Stimulated activated CD4-positive, alpha-beta T cell treated with anti-CD3 and anti-CD28 coated beads, Interleukin-1b, Interleukin-23, amount 100 ng/mL, for 1 hour (primary cell): ENCODE measurements around the gene TSTD1.
"Not testable (repeated sequence)": the region's sequence is repeated elsewhere in the genome, so short reads cannot be mapped to it uniquely, and the experiment has no call there.

Experiments
- DNase-seq, 2 donors: peaks; one replicate each; pipeline ENCODE4 v3.0.0-alpha.2; 2020; ENCODE audit warnings: low read depth in 2 of 2

TSTD1 gene

GRCh38 chr1:161069241-161069640, 30.5 kb upstream of the TSTD1 start:
- no peak for DNase-seq

GRCh38 chr1:161068306-161069234, 29.8 kb upstream of the TSTD1 start:
- DNase-seq: peak; percentile 54 to 55

GRCh38 chr1:161066694-161067093, 27.9 kb upstream of the TSTD1 start:
- no peak for DNase-seq

GRCh38 chr1:161065681-161066080, 26.9 kb upstream of the TSTD1 start:
- DNase-seq: not testable (repeated sequence)

- not testable (repeated sequence) for DNase-seq
Observed at GRCh38 chr1:161063936-161064335, 25.2 kb upstream of the TSTD1 start.

GRCh38 chr1:161061419-161061818, 22.7 kb upstream of the TSTD1 start:
- no peak for DNase-seq

- no peak for DNase-seq
Observed at GRCh38 chr1:161059293-161059692, 20.5 kb upstream of the TSTD1 start.

GRCh38 chr1:161054805-161055204, 16.0 kb upstream of the TSTD1 start:
- DNase-seq: no peak

- no peak for DNase-seq
Observed at GRCh38 chr1:161054232-161054631, 15.5 kb upstream of the TSTD1 start.

GRCh38 chr1:161052899-161053298, 14.1 kb upstream of the TSTD1 start:
- no peak for DNase-seq

GRCh38 chr1:161051219-161051618, 12.5 kb upstream of the TSTD1 start:
- DNase-seq: no peak

- DNase-seq: no peak
Observed at GRCh38 chr1:161048949-161049722, 10.4 kb upstream of the TSTD1 start.

GRCh38 chr1:161047436-161048420, 9.0 kb upstream of the TSTD1 start:
- DNase-seq: no peak

GRCh38 chr1:161046605-161047228, 8.0 kb upstream of the TSTD1 start:
- DNase-seq: no peak

- DNase-seq: peak; percentile 79
Observed at GRCh38 chr1:161045736-161046604, 7.2 kb upstream of the TSTD1 start, which contains the start of gene USF1. USF1 (minus strand) TSS chr1:161045977; CDS start chr1:161043275, 2,702 bp downstream.

- DNase-seq: no peak
Observed at GRCh38 chr1:161044908-161045735, 6.4 kb upstream of the TSTD1 start.

GRCh38 chr1:161044535-161044907, 5.8 kb upstream of the TSTD1 start:
- no peak for DNase-seq

GRCh38 chr1:161039546-161039945, 782 bp upstream of the TSTD1 start:
- no peak for DNase-seq

- no peak for DNase-seq
Observed at GRCh38 chr1:161039154-161039545, 386 bp upstream of the TSTD1 start.
